ENCODE data around the gene KCNJ4. TPM values are rescaled to one million over a fixed set of nuclear protein-coding genes. Genes with fewer than 3 reads are reported as not detected.

The KCNJ4 gene
- total RNA-seq, 1 donor from 2014 or later, result 0.82 TPM

GRCh38 chr22:38440747-38441350 lies 14.2 kb downstream of the KCNJ4 start:
- Mint-ChIP-seq H3K4me3 (no peak overlapping the region), H3K27me3 (ENCODE audit: insufficient read depth, low read depth) (no peaks in the 10 kb centered on the region), H3K27ac (no peak overlapping the region), H3K9me3 (no peaks in the 10 kb centered on the region), H3K4me1 (peaks cover 10% of the 10 kb centered on the region), H3K36me3 (no peaks in the 10 kb centered on the region)
- no peak overlapping the region for H3K4me3 ChIP-seq
- no peaks in the 10 kb centered on the region for H3K36me3 ChIP-seq
- H4K20me1 ChIP-seq (ENCODE audit: low read depth), result no peaks in the 10 kb centered on the region
- no peaks in the 10 kb centered on the region for H3F3A ChIP-seq (ENCODE audit: low read depth)
- H3K79me2 ChIP-seq (ENCODE audit: low read depth), result no peaks in the 10 kb centered on the region
- no peak overlapping the region for H3K4me2 ChIP-seq
- H3K9ac ChIP-seq, result no peak overlapping the region
- H3K4me1 ChIP-seq, result no peaks in the 10 kb centered on the region
- TF ChIP-seq EZH2 (IDR thresholded peaks at IDR 0.05), result no peak
- no peak for TF ChIP-seq CTCF (IDR thresholded peaks at IDR 0.05)
- no peak for TF ChIP-seq EZH2phosphoT487 (IDR thresholded peaks at IDR 0.05)
- no peaks in the 10 kb centered on the region for H3K9me3 ChIP-seq (ENCODE audit: low read depth)
- no peak overlapping the region for H3K27ac ChIP-seq
- no peak overlapping the region for H2AFZ ChIP-seq (replicated peaks)
- no peaks in the 10 kb centered on the region for H3K27me3 ChIP-seq
- DNase-seq (ENCODE audit: low spot score), result no peak

GRCh38 chr22:38437416-38437815 lies 17.6 kb downstream of the KCNJ4 start:
- peaks cover 7% of the 10 kb centered on the region for H3K4me1 Mint-ChIP-seq
- peak overlapping the region; percentile 7 for H3K27ac Mint-ChIP-seq
- Histone ChIP-seq H3F3A (ENCODE audit: low read depth) (no peaks in the 10 kb centered on the region), H3K36me3 (no peaks in the 10 kb centered on the region), H3K9ac (no peak overlapping the region), H3K9me3 (ENCODE audit: low read depth) (no peaks in the 10 kb centered on the region), H3K79me2 (ENCODE audit: low read depth) (no peaks in the 10 kb centered on the region), H3K27ac (no peak overlapping the region), H3K27me3 (no peaks in the 10 kb centered on the region), H2AFZ (replicated peaks) (no peak overlapping the region), H4K20me1 (ENCODE audit: low read depth) (no peaks in the 10 kb centered on the region), H3K4me1 (no peaks in the 10 kb centered on the region), H3K4me3 (no peak overlapping the region), H3K4me2 (no peak overlapping the region)
- no peak for TF ChIP-seq EZH2phosphoT487 (IDR thresholded peaks at IDR 0.05)
- no peak for TF ChIP-seq CTCF (IDR thresholded peaks at IDR 0.05)
- TF ChIP-seq EZH2 (IDR thresholded peaks at IDR 0.05), result no peak
- H3K27me3 Mint-ChIP-seq (ENCODE audit: insufficient read depth, low read depth), result no peaks in the 10 kb centered on the region
- H3K9me3 Mint-ChIP-seq, result no peaks in the 10 kb centered on the region
- DNase-seq (ENCODE audit: low spot score), result no peak
- no peak overlapping the region for H3K4me3 Mint-ChIP-seq
- no peaks in the 10 kb centered on the region for H3K36me3 Mint-ChIP-seq

- Histone ChIP-seq H3K27ac (no peak overlapping the region), H3K4me2 (no peak overlapping the region), H4K20me1 (ENCODE audit: low read depth) (no peaks in the 10 kb centered on the region), H2AFZ (replicated peaks) (no peak overlapping the region), H3F3A (ENCODE audit: low read depth) (peaks cover 5% of the 10 kb centered on the region), H3K9me3 (ENCODE audit: low read depth) (no peaks in the 10 kb centered on the region), H3K36me3 (no peaks in the 10 kb centered on the region), H3K4me1 (no peaks in the 10 kb centered on the region), H3K79me2 (ENCODE audit: low read depth) (no peaks in the 10 kb centered on the region), H3K27me3 (no peaks in the 10 kb centered on the region), H3K9ac (no peak overlapping the region), H3K4me3 (no peak overlapping the region)
- no peak for DNase-seq (ENCODE audit: low spot score)
- no peak overlapping the region for H3K4me3 Mint-ChIP-seq
- H3K36me3 Mint-ChIP-seq, result no peaks in the 10 kb centered on the region
- H3K27ac Mint-ChIP-seq, result no peak overlapping the region
- TF ChIP-seq EZH2 (IDR thresholded peaks at IDR 0.05) (no peak), EZH2phosphoT487 (IDR thresholded peaks at IDR 0.05) (no peak), CTCF (IDR thresholded peaks at IDR 0.05) (no peak)
- H3K4me1 Mint-ChIP-seq, result peaks cover 11% of the 10 kb centered on the region
- no peaks in the 10 kb centered on the region for H3K9me3 Mint-ChIP-seq
- no peaks in the 10 kb centered on the region for H3K27me3 Mint-ChIP-seq (ENCODE audit: insufficient read depth, low read depth)
These were observed 18.2 kb downstream of the KCNJ4 start for GRCh38 chr22:38436629-38437395.

Data from neural progenitor cell (in vitro differentiated cells).